HUES64 (cell line): Measurements from ENCODE around the gene SYNGR1.

Experiments
- H3K27ac ChIP-seq: 2 replicates; pipeline ENCODE4 v1.7.0; 2013; ENCODE audit warnings: low read depth, low read length, inconsistent platforms
- H3K27me3 ChIP-seq: 2 replicates; pipeline ENCODE4 v1.6.1; 2013; ENCODE audit warnings: mild to moderate bottlenecking, low read length; ENCODE audit not compliant: insufficient read depth
- H3K36me3 ChIP-seq: 2 replicates; pipeline ENCODE4 v1.6.1; 2013; ENCODE audit warnings: mild to moderate bottlenecking, low read length; ENCODE audit not compliant: insufficient read depth
- H3K4me1 ChIP-seq: 2 replicates; pipeline ENCODE4 v1.6.1; 2013; ENCODE audit warnings: mild to moderate bottlenecking, low read length, moderate library complexity; ENCODE audit not compliant: insufficient read depth
- H3K4me3 ChIP-seq: 2 replicates; pipeline ENCODE4 v1.5.1; 2013; ENCODE audit warnings: mild to moderate bottlenecking, low read length, moderate library complexity
- H3K9ac ChIP-seq: 2 replicates; pipeline ENCODE4 v1.6.1; 2013; ENCODE audit warnings: mild to moderate bottlenecking, low read depth, low read length
- H3K9me3 ChIP-seq: 2 replicates; pipeline ENCODE4 v1.6.1; 2013; ENCODE audit warnings: low read depth, low read length; ENCODE audit not compliant: insufficient read depth
- WGBS: fragments of 150-250, 120-280 bp; methylation state at CpG from one replicate; pipeline ENCODE4 v1.1.7; 2013; ENCODE audit warnings: missing lambda C conversion rate; 5-methylcytosine and 5-hydroxymethylcytosine counted together

Gene SYNGR1

GRCh38 chr22:39414886-39415285 is 65.1 kb downstream of the SYNGR1 start:
- WGBS = 93% methylated on average over 11 of the region's 11 CpGs
- no peaks in the 10 kb centered on the region for H3K4me1 ChIP-seq
- H3K27me3 ChIP-seq = no peaks in the 10 kb centered on the region
- H3K4me3 ChIP-seq = no peak overlapping the region
- no peak overlapping the region for H3K27ac ChIP-seq
- no peak overlapping the region for H3K9ac ChIP-seq
- peaks cover 36% of the 10 kb centered on the region for H3K36me3 ChIP-seq
- no peaks in the 10 kb centered on the region for H3K9me3 ChIP-seq

GRCh38 chr22:39415506-39415905 is 65.7 kb downstream of the SYNGR1 start:
- no peak overlapping the region for H3K9ac ChIP-seq
- no peak overlapping the region for H3K27ac ChIP-seq
- 95% methylated on average over 16 of the region's 16 CpGs for WGBS
- no peak overlapping the region for H3K4me3 ChIP-seq
- H3K27me3 ChIP-seq = no peaks in the 10 kb centered on the region
- H3K36me3 ChIP-seq = peaks cover 42% of the 10 kb centered on the region
- no peaks in the 10 kb centered on the region for H3K4me1 ChIP-seq
- no peaks in the 10 kb centered on the region for H3K9me3 ChIP-seq

GRCh38 chr22:39416319-39416718 is 66.5 kb downstream of the SYNGR1 start:
- no peaks in the 10 kb centered on the region for H3K27me3 ChIP-seq
- 84% methylated on average over 7 of the region's 7 CpGs for WGBS
- H3K9me3 ChIP-seq = no peaks in the 10 kb centered on the region
- no peak overlapping the region for H3K27ac ChIP-seq
- H3K4me3 ChIP-seq = no peak overlapping the region
- H3K36me3 ChIP-seq = peaks cover 43% of the 10 kb centered on the region
- no peak overlapping the region for H3K9ac ChIP-seq
- no peaks in the 10 kb centered on the region for H3K4me1 ChIP-seq

- no peak overlapping the region for H3K27ac ChIP-seq
These were observed 67.8 kb downstream of the SYNGR1 start for GRCh38 chr22:39417641-39418040.

GRCh38 chr22:39418696-39419095 is 68.9 kb downstream of the SYNGR1 start:
- Histone ChIP-seq H3K9ac (no peak overlapping the region), H3K27ac (no peak overlapping the region), H3K27me3 (no peaks in the 10 kb centered on the region), H3K36me3 (peaks cover 60% of the 10 kb centered on the region), H3K4me1 (no peaks in the 10 kb centered on the region), H3K9me3 (no peaks in the 10 kb centered on the region), H3K4me3 (no peak overlapping the region)
- 91% methylated on average over 12 of the region's 12 CpGs for WGBS

More at GRCh38 chr22:39417641-39418040, 67.8 kb downstream of the SYNGR1 start:
- 95% methylated on average over 12 of the region's 12 CpGs for WGBS
- Histone ChIP-seq H3K9ac (no peak overlapping the region), H3K4me3 (no peak overlapping the region), H3K4me1 (no peaks in the 10 kb centered on the region), H3K27me3 (no peaks in the 10 kb centered on the region), H3K9me3 (no peaks in the 10 kb centered on the region), H3K36me3 (peaks cover 53% of the 10 kb centered on the region)

- WGBS = 92% methylated on average over 6 of the region's 6 CpGs
- no peaks in the 10 kb centered on the region for H3K4me1 ChIP-seq
- peaks cover 64% of the 10 kb centered on the region for H3K36me3 ChIP-seq
- H3K27me3 ChIP-seq = no peaks in the 10 kb centered on the region
- no peak overlapping the region for H3K4me3 ChIP-seq
- H3K27ac ChIP-seq = no peak overlapping the region
- no peaks in the 10 kb centered on the region for H3K9me3 ChIP-seq
- H3K9ac ChIP-seq = no peak overlapping the region
These were observed 69.3 kb downstream of the SYNGR1 start for GRCh38 chr22:39419096-39419495.

GRCh38 chr22:39419911-39420310 is 70.1 kb downstream of the SYNGR1 start:
- Histone ChIP-seq H3K9ac (no peak overlapping the region), H3K4me1 (no peaks in the 10 kb centered on the region), H3K4me3 (no peak overlapping the region), H3K36me3 (peaks cover 65% of the 10 kb centered on the region), H3K9me3 (no peaks in the 10 kb centered on the region), H3K27me3 (no peaks in the 10 kb centered on the region), H3K27ac (no peak overlapping the region)
- WGBS = 90% methylated on average over 5 of the region's 5 CpGs

GRCh38 chr22:39421691-39422090 is 71.9 kb downstream of the SYNGR1 start:
- Histone ChIP-seq H3K9ac (no peak overlapping the region), H3K4me1 (no peaks in the 10 kb centered on the region), H3K27ac (no peak overlapping the region), H3K4me3 (no peak overlapping the region), H3K9me3 (no peaks in the 10 kb centered on the region), H3K27me3 (no peaks in the 10 kb centered on the region), H3K36me3 (peaks cover 55% of the 10 kb centered on the region)
- 92% methylated on average over 11 of the region's 11 CpGs for WGBS

- Histone ChIP-seq H3K27me3 (no peaks in the 10 kb centered on the region), H3K9me3 (no peaks in the 10 kb centered on the region), H3K36me3 (peaks cover 55% of the 10 kb centered on the region), H3K27ac (no peak overlapping the region), H3K9ac (no peak overlapping the region), H3K4me1 (peaks cover under 1% of the 10 kb centered on the region; the same call in 1 of the 2 replicates), H3K4me3 (no peak overlapping the region)
- 98% methylated on average over 7 of the region's 7 CpGs for WGBS
These were observed 72.3 kb downstream of the SYNGR1 start for GRCh38 chr22:39422101-39422500.

- peaks cover 4% of the 10 kb centered on the region; the same call in 1 of the 2 replicates for H3K4me1 ChIP-seq
- H3K4me3 ChIP-seq = no peak overlapping the region
- no peaks in the 10 kb centered on the region for H3K9me3 ChIP-seq
- WGBS = 92% methylated on average over 6 of the region's 6 CpGs
- no peak overlapping the region for H3K27ac ChIP-seq
- no peaks in the 10 kb centered on the region for H3K27me3 ChIP-seq
- H3K36me3 ChIP-seq = peaks cover 56% of the 10 kb centered on the region
- H3K9ac ChIP-seq = no peak overlapping the region
These were observed 72.9 kb downstream of the SYNGR1 start for GRCh38 chr22:39422721-39423120.

- H3K27me3 ChIP-seq = no peaks in the 10 kb centered on the region
- no peaks in the 10 kb centered on the region for H3K9me3 ChIP-seq
- H3K4me3 ChIP-seq = no peak overlapping the region
- H3K36me3 ChIP-seq = peaks cover 45% of the 10 kb centered on the region
- H3K27ac ChIP-seq = no peak overlapping the region
- 95% methylated on average over 3 of the region's 3 CpGs for WGBS
- no peak overlapping the region for H3K9ac ChIP-seq
- H3K4me1 ChIP-seq = peaks cover 16% of the 10 kb centered on the region
These were observed 74.2 kb downstream of the SYNGR1 start for GRCh38 chr22:39423976-39424375.

- H3K27ac ChIP-seq = no peak overlapping the region
- peaks cover 20% of the 10 kb centered on the region for H3K4me1 ChIP-seq
- H3K9ac ChIP-seq = no peak overlapping the region
- no peak overlapping the region for H3K4me3 ChIP-seq
- no peaks in the 10 kb centered on the region for H3K9me3 ChIP-seq
- H3K36me3 ChIP-seq = peaks cover 42% of the 10 kb centered on the region
- 94% methylated on average over 20 of the region's 20 CpGs for WGBS
- H3K27me3 ChIP-seq = no peaks in the 10 kb centered on the region
These were observed 76.7 kb downstream of the SYNGR1 start for GRCh38 chr22:39426380-39427043.
